ENCODE measurements around the gene YTHDC2. TPM values are rescaled to one million over a fixed set of nuclear protein-coding genes. Genes with fewer than 3 reads are reported as not detected.

The YTHDC2 gene
- polyA plus RNA-seq (2013, experiment 1 of 2) = 13.5 TPM
- 12.7 TPM for polyA plus RNA-seq (2013, experiment 2 of 2)

GRCh38 chr5:113513384-113514288 lies at the start of gene YTHDC2:
Gene YTHDC2, plus strand, starts transcription at chr5:113513694. Its CDS starts 202 bp downstream, at chr5:113513896.
- peak within 1 kb of the TSS; percentile 84 for H3K4me3 ChIP-seq (ENCODE audit: low read length)
- no peaks in the 10 kb centered on the region for H3K9me3 ChIP-seq (ENCODE audit: insufficient read depth, low read depth, low read length)
- under 1% methylated on average over 72 of the region's 72 CpGs for WGBS
- H3K36me3 ChIP-seq (ENCODE audit: insufficient read depth, low read length) = peaks cover 29% of the 10 kb centered on the region
- H3K9ac ChIP-seq (ENCODE audit: low read depth, low read length) = peak within 1 kb of the TSS; percentile 86
- H3K27ac ChIP-seq (ENCODE audit: low read depth, low read length) = peak within 1 kb of the TSS; percentile 89
- H3K27me3 ChIP-seq (ENCODE audit: insufficient read depth, low read length) = no peaks in the 10 kb centered on the region
- peaks cover 9% of the 10 kb centered on the region; the same call in 1 of the 2 replicates for H3K4me1 ChIP-seq (ENCODE audit: insufficient read depth, low read length)

DNA sequence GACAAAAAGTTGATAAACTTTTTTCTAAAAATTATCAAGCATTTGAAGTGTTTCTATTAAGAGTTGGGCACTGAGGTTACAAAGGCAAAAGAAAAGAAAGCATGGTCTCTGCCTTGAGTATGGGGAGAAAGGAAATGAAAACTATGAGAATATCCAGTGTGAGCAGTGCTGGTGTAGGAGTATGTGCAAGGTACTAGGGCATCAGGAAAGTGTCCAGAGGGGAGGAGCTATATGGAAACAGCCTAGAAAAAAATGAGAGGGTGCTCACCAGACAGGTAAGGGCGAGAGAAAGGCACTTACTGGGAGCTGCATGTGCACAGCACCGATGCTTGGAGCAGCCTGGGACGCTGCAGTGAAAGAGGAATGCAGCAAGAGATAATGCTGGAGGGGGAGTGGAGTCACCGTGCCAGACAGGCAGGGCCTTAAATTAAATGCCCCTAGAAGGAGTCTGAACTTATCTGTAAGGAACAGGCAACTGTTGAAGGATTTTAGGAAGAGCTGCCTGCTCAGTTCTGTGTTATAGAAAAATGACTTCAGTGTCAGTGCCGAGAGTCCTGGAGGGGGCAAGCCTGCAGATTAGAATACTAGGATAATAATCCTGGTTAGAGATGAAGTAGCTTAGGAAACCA lies 39.3 kb upstream of the YTHDC2 start:
- no peaks in the 10 kb centered on the region for H3K36me3 ChIP-seq (ENCODE audit: insufficient read depth, low read length)
- WGBS = 57% methylated on average over 5 of the region's 5 CpGs
- H3K4me3 ChIP-seq (ENCODE audit: low read length) = no peak overlapping the region
- no peak overlapping the region for H3K27ac ChIP-seq (ENCODE audit: low read depth, low read length)
- no peaks in the 10 kb centered on the region for H3K27me3 ChIP-seq (ENCODE audit: insufficient read depth, low read length)
- H3K9me3 ChIP-seq (ENCODE audit: insufficient read depth, low read depth, low read length) = peaks cover 12% of the 10 kb centered on the region
- no peak overlapping the region for H3K9ac ChIP-seq (ENCODE audit: low read depth, low read length)
- H3K4me1 ChIP-seq (ENCODE audit: insufficient read depth, low read length) = 0 out of 2 replicates have a peak, but pooled peaks cover 9% of the 10 kb centered on the region

- H3K4me3 ChIP-seq (ENCODE audit: low read length) = no peak overlapping the region
- WGBS = 93% methylated on average over 2 of the region's 3 CpGs
- H3K9me3 ChIP-seq (ENCODE audit: insufficient read depth, low read depth, low read length) = no peaks in the 10 kb centered on the region
- no peak overlapping the region for H3K9ac ChIP-seq (ENCODE audit: low read depth, low read length)
- H3K27ac ChIP-seq (ENCODE audit: low read depth, low read length) = no peak overlapping the region
- 0 out of 2 replicates have a peak, but pooled peaks cover 9% of the 10 kb centered on the region for H3K4me1 ChIP-seq (ENCODE audit: insufficient read depth, low read length)
- H3K36me3 ChIP-seq (ENCODE audit: insufficient read depth, low read length) = no peaks in the 10 kb centered on the region
- H3K27me3 ChIP-seq (ENCODE audit: insufficient read depth, low read length) = no peaks in the 10 kb centered on the region
These were observed 34.8 kb upstream of the YTHDC2 start for GRCh38 chr5:113478691-113479090.

- no peaks in the 10 kb centered on the region for H3K36me3 ChIP-seq (ENCODE audit: insufficient read depth, low read length)
- H3K4me1 ChIP-seq (ENCODE audit: insufficient read depth, low read length) = 0 out of 2 replicates have a peak, but pooled peaks cover 5% of the 10 kb centered on the region
- no peak overlapping the region for H3K27ac ChIP-seq (ENCODE audit: low read depth, low read length)
- 98% methylated on average over 3 of the region's 5 CpGs for WGBS
- no peak overlapping the region for H3K9ac ChIP-seq (ENCODE audit: low read depth, low read length)
- no peaks in the 10 kb centered on the region for H3K9me3 ChIP-seq (ENCODE audit: insufficient read depth, low read depth, low read length)
- H3K27me3 ChIP-seq (ENCODE audit: insufficient read depth, low read length) = peaks cover 3% of the 10 kb centered on the region; the same call in 1 of the 2 replicates
- H3K4me3 ChIP-seq (ENCODE audit: low read length) = no peak overlapping the region
These were observed 33.3 kb upstream of the YTHDC2 start for GRCh38 chr5:113480243-113480642.

DNA sequence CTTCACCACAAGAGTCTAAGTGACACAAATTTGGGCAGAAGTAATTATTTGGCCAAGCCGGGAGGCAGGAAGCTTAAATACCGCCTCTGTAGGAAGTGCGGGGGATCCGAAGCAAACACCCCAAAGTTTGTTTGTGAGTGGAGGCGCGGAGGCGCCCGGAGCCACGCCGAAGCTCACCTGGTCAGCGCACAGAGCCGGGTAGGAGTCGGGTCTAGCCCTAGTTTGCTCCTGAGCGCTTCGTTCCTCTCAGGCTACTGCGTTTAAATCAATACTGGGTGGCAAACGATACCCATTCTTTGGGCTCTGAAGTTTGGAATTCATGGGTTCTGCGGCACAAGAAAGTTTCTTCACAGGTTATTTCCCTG lies 26.1 kb upstream of the YTHDC2 start:
- peaks cover 48% of the 10 kb centered on the region for H3K27me3 ChIP-seq (ENCODE audit: insufficient read depth, low read length)

DNA sequence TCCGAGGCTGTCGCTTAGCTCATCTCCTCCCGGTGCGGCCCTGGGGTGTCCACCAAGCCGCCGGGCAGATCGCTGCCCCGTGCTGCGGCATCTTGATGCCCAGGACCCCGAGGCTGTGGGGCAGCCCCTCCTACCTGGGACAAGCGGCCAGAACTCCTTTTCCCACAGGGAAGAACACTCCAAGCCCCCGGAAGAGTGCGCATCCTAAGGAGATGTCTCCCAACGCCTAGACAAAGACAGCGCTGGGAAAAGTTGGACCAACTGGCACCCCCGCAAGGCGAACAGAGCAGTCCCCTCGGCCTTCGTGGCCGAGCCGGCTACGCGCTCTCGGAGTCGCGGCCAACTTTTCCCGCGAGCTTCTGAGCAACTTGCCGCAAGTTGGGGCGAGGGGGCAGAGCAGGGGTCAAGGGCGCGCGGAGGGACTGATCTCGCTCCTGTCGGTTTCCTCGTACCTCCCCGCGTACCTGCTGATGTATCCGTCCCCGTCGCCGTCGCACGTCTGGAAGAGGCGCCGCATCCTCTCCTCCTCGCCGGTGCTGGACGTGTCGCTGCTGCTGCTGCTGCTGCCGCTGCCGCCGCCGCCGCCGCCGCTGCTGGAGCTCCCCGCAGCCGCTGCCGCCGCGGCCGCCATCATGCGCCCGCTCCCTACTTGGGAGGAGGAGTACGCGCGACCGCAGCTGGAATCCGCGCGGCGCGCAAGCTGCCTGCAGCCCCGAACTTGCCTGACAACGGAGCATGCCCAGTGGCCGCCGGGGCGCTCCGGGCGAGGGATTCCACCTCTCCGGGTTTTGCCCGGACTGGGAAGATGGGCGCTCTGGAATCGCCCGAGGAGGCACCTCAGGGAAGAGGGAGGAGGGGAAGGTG lies 25.5 kb upstream of the YTHDC2 start, which contains the start of gene MCC:
Gene MCC, minus strand, starts transcription at position 673 of the 864 bp plus-strand sequence.
- under 1% methylated on average over 86 of the region's 86 CpGs for WGBS
- Histone ChIP-seq H3K9ac (ENCODE audit: low read depth, low read length) (peak within 1 kb of the TSS; percentile 72), H3K27me3 (ENCODE audit: insufficient read depth, low read length) (peaks cover 48% of the 10 kb centered on the region), H3K4me3 (ENCODE audit: low read length) (peak within 1 kb of the TSS; percentile 86), H3K4me1 (ENCODE audit: insufficient read depth, low read length) (no peaks in the 10 kb centered on the region; the same call in 1 of the 2 replicates), H3K27ac (ENCODE audit: low read depth, low read length) (no peak within 1 kb of the TSS), H3K9me3 (ENCODE audit: insufficient read depth, low read depth, low read length) (peaks cover 22% of the 10 kb centered on the region), H3K36me3 (ENCODE audit: insufficient read depth, low read length) (no peaks in the 10 kb centered on the region)

More for the DNA sequence above, 26.1 kb upstream of the YTHDC2 start:
- no peak overlapping the region for H3K27ac ChIP-seq (ENCODE audit: low read depth, low read length)
- 2% methylated on average over 18 of the region's 18 CpGs for WGBS
- peak overlapping the region; percentile 72 for H3K9ac ChIP-seq (ENCODE audit: low read depth, low read length)
- no peaks in the 10 kb centered on the region for H3K36me3 ChIP-seq (ENCODE audit: insufficient read depth, low read length)
- peak overlapping the region; percentile 86 for H3K4me3 ChIP-seq (ENCODE audit: low read length)
- H3K4me1 ChIP-seq (ENCODE audit: insufficient read depth, low read length) = no peaks in the 10 kb centered on the region; the same call in 1 of the 2 replicates
- peaks cover 22% of the 10 kb centered on the region for H3K9me3 ChIP-seq (ENCODE audit: insufficient read depth, low read depth, low read length)

DNA sequence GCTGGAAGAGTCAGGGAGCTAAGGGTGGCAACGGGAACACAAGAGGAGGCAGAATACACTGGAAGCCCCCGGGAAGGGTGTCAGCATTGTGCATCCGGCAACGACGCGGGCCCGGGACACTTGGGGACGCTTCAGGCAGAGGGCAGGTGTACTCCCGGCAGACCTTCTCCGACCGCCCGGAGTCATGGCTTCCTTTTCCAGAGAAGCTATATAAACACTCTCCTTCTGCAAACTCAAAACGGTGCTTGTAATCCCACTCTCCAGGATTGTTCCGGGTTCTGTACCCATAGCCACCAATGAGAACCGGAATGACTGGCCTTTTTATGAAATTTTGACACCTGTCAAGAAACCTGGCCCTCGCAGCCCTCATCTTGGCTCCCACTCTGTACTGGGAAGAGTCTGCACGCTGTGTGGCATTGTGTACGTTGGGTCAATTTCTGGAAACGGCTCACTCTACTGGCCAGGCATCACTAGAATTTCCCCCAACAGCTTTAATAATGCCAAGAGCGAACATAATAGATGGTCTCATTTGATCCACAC lies 24.8 kb upstream of the YTHDC2 start:
- Histone ChIP-seq H3K36me3 (ENCODE audit: insufficient read depth, low read length) (no peaks in the 10 kb centered on the region), H3K9me3 (ENCODE audit: insufficient read depth, low read depth, low read length) (peaks cover 22% of the 10 kb centered on the region), H3K27ac (ENCODE audit: low read depth, low read length) (no peak overlapping the region), H3K9ac (ENCODE audit: low read depth, low read length) (peak overlapping the region; percentile 72), H3K27me3 (ENCODE audit: insufficient read depth, low read length) (peaks cover 48% of the 10 kb centered on the region), H3K4me3 (ENCODE audit: low read length) (peak overlapping the region; percentile 86), H3K4me1 (ENCODE audit: insufficient read depth, low read length) (no peaks in the 10 kb centered on the region; the same call in 1 of the 2 replicates)
- WGBS = 21% methylated on average over 20 of the region's 20 CpGs

GRCh38 chr5:113489299-113489698 lies 24.2 kb upstream of the YTHDC2 start:
- peaks cover 48% of the 10 kb centered on the region for H3K27me3 ChIP-seq (ENCODE audit: insufficient read depth, low read length)
- no peaks in the 10 kb centered on the region; the same call in 1 of the 2 replicates for H3K4me1 ChIP-seq (ENCODE audit: insufficient read depth, low read length)
- H3K9me3 ChIP-seq (ENCODE audit: insufficient read depth, low read depth, low read length) = peaks cover 22% of the 10 kb centered on the region
- WGBS = 76% methylated on average over 3 of the region's 3 CpGs
- no peak overlapping the region for H3K27ac ChIP-seq (ENCODE audit: low read depth, low read length)
- H3K4me3 ChIP-seq (ENCODE audit: low read length) = peak overlapping the region; percentile 86; the same call in 1 of the 2 replicates
- H3K36me3 ChIP-seq (ENCODE audit: insufficient read depth, low read length) = no peaks in the 10 kb centered on the region
- no peak overlapping the region for H3K9ac ChIP-seq (ENCODE audit: low read depth, low read length)

GRCh38 chr5:113490317-113490716 lies 23.2 kb upstream of the YTHDC2 start:
- no peak overlapping the region for H3K9ac ChIP-seq (ENCODE audit: low read depth, low read length)
- no peaks in the 10 kb centered on the region; the same call in 1 of the 2 replicates for H3K4me1 ChIP-seq (ENCODE audit: insufficient read depth, low read length)
- peaks cover 22% of the 10 kb centered on the region for H3K9me3 ChIP-seq (ENCODE audit: insufficient read depth, low read depth, low read length)
- no peak overlapping the region for H3K27ac ChIP-seq (ENCODE audit: low read depth, low read length)
- H3K27me3 ChIP-seq (ENCODE audit: insufficient read depth, low read length) = peaks cover 45% of the 10 kb centered on the region
- H3K4me3 ChIP-seq (ENCODE audit: low read length) = no peak overlapping the region
- no peaks in the 10 kb centered on the region for H3K36me3 ChIP-seq (ENCODE audit: insufficient read depth, low read length)
- 93% methylated on average over 3 of the region's 3 CpGs for WGBS

- WGBS = 95% methylated on average over 2 of the region's 2 CpGs
- peaks cover 22% of the 10 kb centered on the region for H3K9me3 ChIP-seq (ENCODE audit: insufficient read depth, low read depth, low read length)
- no peaks in the 10 kb centered on the region for H3K36me3 ChIP-seq (ENCODE audit: insufficient read depth, low read length)
- no peak overlapping the region for H3K27ac ChIP-seq (ENCODE audit: low read depth, low read length)
- no peak overlapping the region for H3K9ac ChIP-seq (ENCODE audit: low read depth, low read length)
- no peaks in the 10 kb centered on the region; the same call in 1 of the 2 replicates for H3K4me1 ChIP-seq (ENCODE audit: insufficient read depth, low read length)
- H3K4me3 ChIP-seq (ENCODE audit: low read length) = no peak overlapping the region
- peaks cover 38% of the 10 kb centered on the region for H3K27me3 ChIP-seq (ENCODE audit: insufficient read depth, low read length)
These were observed 22.5 kb upstream of the YTHDC2 start for GRCh38 chr5:113491022-113491421.
